ENCODE results near the gene XCL2.

GRCh38 chr1:168531615-168532345, 12.0 kb downstream of the XCL2 start:
- TF ChIP-seq CTCF (IDR thresholded peaks at IDR 0.05): no peak
- no peak for TF ChIP-seq POLR2AphosphoS5 (IDR thresholded peaks at IDR 0.05; ENCODE audit: low read depth, low read length)
- TF ChIP-seq SIN3A (IDR thresholded peaks at IDR 0.05; ENCODE audit: borderline replicate concordance, insufficient read depth, low read depth, low read length): no peak
- no peak for TF ChIP-seq REST (IDR thresholded peaks at IDR 0.05; ENCODE audit: insufficient read depth in 1 of 2, low read depth in 2 of 2, low read length in 1 of 2)

Data from Panc1 (cell line).